Head of caudate nucleus (tissue), 42 donors: ENCODE results near the gene EEIG2.
"Not testable (repeated sequence)": the region's sequence is repeated elsewhere in the genome, so short reads cannot be mapped to it uniquely, and the experiment has no call there.

Experiments used
- DNase-seq, 42 donors: peaks; one replicate each; pipeline versions ENCODE4 v3.0.0 to v3.0.0-alpha.2; 2020 to 2021; ENCODE audit warnings: mixed read lengths in 7 of 42
- intact Hi-C: fragments of 100-400 bp; cut with DNase I; formaldehyde crosslinking; loops from one replicate; pipeline ENCODE4 v1.15.0; 2022

Gene EEIG2

DNA sequence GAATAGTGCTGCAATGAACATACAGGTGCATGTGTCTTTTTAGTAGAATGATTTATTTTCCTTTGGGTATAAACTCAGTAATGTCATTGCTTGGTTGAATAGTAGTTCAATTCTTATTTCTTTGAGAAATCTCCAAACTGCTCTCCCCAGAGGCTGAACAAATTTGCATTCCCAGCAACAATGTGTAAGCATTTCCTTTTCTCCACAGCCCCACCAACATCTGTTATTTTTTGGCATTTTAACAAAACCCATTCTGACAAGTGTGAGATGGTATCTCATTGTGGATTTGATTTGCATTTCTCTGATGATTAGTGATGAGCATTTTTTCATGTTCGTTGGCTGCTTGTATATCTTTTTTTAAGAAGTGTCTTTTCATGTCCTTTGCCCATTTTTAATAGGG, 21.9 kb upstream of the EEIG2 start:
- intact Hi-C loops = no loop called here

DNA sequence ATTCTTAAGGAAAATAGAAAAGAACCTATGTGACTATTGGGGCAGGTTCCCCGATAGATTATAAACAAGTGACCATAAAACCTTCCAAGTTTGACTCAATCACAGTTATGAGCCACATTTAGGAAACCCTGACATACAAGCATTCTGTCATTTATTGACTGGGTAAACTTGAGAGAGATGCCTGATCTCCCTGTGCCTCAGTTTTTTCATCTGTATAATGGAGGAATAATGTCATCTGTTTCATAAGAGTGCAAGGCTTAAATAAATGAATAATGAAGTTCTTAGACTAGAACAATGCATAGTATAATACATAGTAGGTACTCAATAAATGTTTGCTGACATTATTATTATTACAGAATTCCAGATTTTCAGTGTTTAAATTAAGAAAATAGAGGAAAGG, 18.9 kb upstream of the EEIG2 start:
- intact Hi-C loops = no loop called here
- DNase-seq = no peak

More for the DNA sequence above, 21.9 kb upstream of the EEIG2 start:
- DNase-seq = no peak

DNA sequence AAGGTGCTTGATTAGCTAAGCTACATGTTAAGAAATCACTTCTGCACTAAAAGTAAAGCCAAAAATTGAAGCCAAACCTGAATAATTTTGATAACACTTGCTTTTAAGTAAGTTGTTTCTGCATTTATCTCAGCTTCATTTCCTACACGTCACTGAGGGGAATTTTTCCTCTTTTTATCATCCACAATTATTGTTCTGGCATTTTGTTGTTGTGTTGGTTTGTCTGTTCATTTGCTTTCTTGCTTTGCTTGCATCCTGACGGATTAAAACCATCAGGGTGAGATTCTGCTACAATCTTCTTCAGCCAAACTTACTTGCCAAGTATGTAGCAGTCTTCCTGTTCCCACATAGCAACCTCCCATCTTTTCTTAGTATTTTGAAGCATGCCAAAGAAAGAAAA, 18.0 kb upstream of the EEIG2 start:
- DNase-seq = no peak
- intact Hi-C loops = no loop called here

DNA sequence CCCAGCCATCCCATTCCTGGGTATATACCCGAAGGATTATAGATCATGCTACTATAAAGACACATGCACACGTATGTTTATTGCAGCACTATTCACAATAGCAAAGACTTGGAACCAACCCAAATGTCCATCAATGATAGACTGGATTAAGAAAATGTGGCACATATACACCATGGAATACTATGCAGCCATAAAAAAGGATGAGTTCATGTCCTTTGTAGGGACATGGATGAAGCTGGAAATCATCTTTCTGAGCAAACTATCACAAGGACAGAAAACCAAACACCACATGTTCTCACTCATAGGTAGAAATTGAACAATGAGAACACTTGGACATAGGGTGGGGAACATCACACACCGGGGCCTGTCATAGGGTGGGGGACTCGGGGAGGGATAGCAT, 12.4 kb upstream of the EEIG2 start:
- DNase-seq, intact Hi-C loops: not testable (repeated sequence)

DNA sequence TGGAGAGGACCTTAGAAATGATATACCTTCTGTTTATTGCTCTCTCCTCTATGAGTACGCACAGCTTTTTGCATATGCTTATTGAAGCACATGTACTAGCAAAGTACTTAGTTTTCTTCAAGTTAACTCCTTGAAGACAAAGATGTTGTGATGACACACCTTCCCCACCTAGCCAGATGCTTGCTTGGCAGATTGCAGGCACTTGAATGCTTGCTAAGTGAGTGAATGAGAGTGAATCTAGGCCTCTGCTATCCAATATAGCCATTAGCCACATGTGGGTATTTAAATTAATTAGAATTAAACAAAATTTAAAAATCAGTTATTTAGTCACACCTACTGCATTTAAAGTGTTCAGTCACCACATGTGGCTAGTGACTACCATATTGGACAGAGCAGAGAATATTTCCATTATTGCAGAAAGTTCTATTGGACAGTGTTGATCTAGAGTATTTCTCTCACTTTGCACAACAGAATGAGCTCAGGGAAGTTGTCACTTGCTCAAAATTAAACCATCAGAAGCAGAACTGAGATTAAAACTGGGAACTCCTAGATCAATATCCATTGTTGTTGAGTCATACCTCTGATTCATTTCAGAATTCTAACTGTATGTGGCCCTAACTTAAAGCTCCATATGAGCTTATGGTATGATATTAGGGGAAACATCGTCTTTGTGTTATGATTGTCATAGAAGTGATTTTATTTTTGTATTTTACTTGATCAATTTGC, 8.6 kb upstream of the EEIG2 start:
- no peak for DNase-seq
- intact Hi-C loops = loop anchor here (10.0 kb wide), 1 partner anchor 94 kb away; no protein-coding TSS in a partner anchor

DNA sequence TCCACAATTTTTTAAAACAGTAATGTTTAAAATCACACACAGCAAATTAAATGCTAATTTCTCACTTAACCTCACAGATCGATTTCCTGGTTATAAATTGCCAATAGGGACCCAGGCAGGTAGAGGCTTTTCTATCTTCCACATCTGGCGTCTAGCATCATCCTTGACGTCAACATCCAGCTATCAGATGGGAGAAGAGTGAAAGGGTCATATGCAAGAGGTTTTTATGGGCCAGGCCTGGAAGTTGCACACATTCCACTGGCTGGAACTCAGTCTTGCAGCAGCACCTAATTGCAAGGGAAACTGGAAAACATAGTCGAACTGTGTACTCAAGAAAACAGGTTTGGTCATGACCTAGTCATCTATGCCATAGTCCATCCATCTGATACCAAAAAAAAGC, 6.0 kb upstream of the EEIG2 start:
- intact Hi-C loops = loop anchor here (10.0 kb wide), 1 partner anchor 91 kb away; no protein-coding TSS in a partner anchor
- no peak for DNase-seq

DNA sequence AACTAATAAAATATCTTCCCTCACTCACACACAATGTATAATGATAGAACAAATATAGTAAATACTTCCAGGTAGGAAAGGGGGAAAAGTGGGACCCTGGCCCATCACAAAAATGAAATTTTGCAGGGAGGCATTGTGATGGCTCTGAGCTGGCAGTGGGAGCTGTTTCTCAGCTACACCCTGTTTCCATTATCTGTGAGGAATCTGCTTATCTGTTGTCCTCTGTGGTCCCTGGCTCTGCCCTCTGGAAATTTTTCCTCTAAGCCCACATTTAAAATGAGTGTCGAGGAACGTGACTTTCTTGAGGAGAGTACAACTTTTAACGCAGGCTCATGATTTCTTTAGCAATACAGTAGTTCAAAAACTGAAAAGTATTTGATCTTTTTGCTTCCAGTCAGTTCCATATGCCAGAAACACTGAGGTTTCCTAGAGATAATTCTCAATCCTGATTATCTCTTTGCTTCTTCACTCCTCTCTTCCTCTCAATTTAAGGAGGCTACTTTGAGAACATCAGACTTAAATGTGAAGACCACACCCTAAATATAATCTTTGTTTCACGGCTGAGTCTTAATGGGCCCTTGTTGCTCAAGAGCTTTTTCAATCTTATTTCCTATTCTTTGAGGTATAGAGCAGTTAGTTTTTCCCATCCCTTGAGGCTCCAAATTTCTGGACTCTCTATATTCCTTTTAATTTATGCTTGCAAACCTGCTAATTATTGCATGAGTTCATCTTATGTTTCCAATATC, 5.0 kb upstream of the EEIG2 start:
- intact Hi-C loops = loop anchor here (10.0 kb wide), 1 partner anchor 90 kb away; no protein-coding TSS in a partner anchor
- no peak for DNase-seq

DNA sequence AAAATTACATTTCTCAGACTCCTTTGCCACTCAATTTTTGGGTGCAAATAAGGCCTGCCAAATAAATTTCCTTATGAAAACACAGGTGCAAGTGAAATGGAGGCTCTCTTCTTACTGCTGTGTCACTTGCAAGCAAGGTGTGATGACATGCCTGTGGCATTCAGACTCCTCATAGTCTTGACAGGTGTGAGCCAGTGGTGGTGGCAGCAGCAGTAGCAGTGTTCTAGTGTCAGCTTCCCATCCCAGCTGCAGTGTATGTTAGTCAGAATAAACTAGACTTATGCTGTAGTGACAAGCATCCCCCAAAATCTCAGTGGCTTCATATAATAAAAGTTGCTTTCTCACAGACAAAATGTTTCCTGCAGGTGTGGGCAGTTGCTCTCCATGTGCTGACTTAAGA, 3.8 kb upstream of the EEIG2 start:
- intact Hi-C loops = loop anchor here (10.0 kb wide), 1 partner anchor 89 kb away; no protein-coding TSS in a partner anchor
- no peak for DNase-seq

DNA sequence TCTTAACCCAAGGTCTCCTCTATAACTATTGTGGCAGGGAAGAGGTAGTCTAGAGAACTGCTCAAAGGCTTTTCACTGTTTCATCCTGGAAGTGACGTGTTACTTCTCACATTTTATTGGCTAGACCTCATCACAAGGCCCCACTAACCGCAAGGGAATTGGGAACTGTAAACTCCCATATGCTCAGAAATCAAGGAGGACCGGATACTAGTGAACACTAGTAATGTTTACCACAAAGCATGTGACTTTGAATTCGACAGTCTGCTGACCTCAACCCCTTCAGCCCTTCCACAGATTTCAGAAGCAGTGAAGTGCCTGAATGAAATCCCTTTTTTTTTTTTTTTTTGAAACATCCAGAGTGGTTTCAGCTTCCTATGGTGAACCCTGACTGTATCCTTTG, 3.4 kb upstream of the EEIG2 start:
- intact Hi-C loops = loop anchor here (10.0 kb wide), 1 partner anchor 88 kb away; no protein-coding TSS in a partner anchor
- DNase-seq = peak in 2 of 42 donors; percentile 1 to 38

DNA sequence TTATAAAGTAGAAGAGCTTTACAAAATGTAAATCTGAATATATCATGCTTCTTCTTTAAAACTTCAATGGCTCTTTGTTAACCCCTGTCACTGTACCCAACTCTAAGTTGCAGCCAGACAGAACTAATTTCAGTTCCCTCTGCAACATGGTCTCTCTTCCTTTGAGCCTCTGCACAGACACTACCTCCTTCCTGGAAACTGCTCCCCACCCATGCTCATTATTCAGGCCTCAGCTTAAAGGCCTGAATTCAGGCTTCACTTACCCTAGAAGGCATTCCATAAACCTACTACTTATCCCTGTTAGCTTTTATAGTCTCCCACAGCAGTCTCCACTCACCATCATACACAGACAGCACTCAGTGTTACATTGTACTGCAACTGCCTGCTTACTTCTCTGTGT, 2.6 kb upstream of the EEIG2 start:
- intact Hi-C loops = loop anchor here (10.0 kb wide), 1 partner anchor 88 kb away; no protein-coding TSS in a partner anchor
- DNase-seq = peak in 2 of 42 donors; percentile 3 to 4

DNA sequence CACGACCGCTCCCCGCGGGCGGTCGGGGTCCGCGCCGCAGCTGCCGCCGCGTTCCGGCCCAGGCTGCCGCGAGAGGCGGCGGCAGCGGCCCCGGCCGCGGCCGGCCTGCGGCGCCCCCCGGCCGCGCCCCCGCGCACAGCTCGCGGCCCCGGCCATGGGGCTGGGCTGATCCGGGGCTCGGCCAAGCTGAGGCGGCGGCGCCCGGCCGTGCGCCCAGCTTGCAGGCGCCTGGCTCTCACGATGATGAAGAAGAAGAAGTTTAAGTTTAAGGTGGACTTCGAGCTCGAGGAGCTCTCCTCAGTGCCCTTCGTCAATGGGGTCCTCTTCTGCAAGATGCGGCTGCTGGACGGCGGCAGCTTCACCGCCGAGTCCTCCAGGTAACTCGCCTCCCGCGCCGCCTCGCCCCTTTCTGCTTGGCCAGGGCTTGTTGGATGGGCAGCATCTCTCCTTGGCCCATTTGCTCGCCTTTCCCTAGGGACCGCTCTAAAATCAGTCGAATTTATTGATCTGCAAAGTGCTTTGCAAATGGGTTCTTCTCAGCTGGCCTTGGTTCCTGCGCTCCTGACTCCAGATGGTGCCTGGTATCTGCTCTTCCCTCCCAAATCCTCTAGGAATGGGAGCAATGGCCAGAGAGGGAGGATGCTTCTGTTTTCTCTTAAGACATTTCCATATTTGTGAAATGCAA, 431 bp downstream of the EEIG2 start:
- intact Hi-C loops = no loop called here

DNA sequence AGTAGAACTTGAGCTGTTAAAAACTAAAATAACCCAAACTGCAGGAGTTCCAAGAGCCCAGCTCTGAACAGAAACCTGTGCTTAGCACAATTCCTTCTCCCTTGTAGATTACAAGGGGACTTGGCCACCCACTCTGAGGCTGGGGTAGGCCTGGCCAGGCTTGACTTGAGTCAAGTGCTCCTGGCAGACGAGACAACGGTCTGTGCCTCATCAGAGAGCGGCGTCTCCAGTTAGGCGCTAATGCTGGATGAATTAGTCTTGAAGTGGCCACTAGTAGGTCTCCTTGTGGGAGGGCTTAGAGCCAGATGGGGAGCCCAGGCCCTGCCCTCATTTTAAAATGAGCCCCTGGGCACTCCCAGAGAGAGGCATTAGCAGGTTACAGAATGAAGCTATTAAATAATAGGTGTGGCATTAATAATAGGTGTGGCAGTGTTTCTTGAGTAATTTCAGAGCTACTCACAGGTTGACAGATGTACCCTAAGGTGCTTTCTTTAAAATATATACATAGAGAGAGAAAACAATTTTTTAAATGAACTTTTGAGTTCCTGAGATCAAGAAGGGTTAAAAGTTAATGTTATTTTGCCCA, 1.1 kb downstream of the EEIG2 start:
- peak in 37 of 42 donors; percentile 7 to 64 (median 37) for DNase-seq
- intact Hi-C loops = no loop called here

More for the DNA sequence above, 431 bp downstream of the EEIG2 start:
- DNase-seq = peak in 33 of 42 donors; percentile 3 to 59 (median 23)

DNA sequence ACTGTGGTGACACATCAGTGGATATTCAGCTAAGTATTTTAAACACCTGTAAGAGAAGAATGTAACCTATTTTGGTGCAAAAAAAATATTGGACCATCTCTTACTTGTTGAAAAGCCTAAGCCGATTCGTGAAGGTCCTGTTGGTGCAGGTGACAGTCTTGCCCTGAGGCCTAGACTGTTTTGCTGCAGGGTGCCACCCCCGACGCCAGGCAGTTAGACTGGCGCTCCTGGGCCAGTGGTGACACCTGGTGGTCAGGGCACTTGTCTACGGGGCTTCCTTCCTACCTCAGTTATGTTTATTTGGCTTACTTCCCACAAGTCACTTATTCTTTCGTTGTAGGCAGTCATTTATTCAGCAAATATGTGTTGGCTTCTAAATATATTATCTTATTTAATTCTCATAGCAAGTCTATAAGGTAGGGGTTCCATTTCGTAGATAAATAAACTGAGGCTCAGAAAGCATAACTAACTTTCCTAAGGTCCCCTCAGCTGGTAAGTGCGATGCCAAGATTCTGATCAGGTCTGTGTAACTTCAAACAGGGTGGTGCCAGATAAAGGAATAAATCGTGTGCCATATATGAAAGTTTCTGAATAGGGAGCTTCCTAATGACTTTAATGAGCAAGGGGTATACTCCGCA, 1.9 kb downstream of the EEIG2 start:
- intact Hi-C loops = no loop called here
- peak in 35 of 42 donors; percentile 14 to 66 (median 37) for DNase-seq

DNA sequence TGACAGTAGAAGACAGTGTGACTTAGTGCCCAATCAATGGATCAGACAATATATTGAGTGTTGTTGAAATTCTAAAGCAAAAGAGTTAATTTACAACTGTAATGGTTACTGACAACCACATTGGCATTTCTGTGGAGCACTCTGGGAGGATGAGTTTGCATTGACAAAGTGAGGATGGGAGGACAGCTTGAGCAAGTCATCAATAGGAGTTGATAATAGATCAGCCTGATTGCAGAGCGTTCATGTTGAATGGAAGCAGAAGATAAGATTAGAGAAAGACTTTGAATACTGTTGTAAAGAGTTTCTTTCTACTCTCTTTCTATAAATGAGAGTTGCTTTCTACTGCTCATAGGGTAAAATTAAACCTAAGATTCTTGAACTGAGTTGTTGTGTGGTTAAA, 3.9 kb downstream of the EEIG2 start:
- no peak for DNase-seq
- intact Hi-C loops = no loop called here

DNA sequence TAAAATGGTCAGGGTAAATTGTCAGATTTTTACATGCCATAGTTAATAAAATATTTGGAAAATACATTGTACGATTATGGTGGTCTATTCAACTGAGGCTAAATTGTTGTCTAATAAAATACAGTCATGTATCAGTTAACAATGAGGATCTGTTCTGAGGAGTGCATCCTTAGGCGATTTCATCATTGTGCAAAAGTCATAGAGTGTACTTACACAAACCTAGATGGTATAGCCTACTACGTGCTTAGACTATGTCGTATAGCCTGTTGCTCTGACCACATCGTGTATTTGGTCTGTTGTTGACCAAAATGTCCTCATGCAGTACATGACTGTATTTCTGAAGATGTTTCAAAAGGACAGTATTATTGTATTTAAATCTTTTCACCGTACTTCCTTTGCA, 5.2 kb downstream of the EEIG2 start:
- no peak for DNase-seq
- intact Hi-C loops = no loop called here

DNA sequence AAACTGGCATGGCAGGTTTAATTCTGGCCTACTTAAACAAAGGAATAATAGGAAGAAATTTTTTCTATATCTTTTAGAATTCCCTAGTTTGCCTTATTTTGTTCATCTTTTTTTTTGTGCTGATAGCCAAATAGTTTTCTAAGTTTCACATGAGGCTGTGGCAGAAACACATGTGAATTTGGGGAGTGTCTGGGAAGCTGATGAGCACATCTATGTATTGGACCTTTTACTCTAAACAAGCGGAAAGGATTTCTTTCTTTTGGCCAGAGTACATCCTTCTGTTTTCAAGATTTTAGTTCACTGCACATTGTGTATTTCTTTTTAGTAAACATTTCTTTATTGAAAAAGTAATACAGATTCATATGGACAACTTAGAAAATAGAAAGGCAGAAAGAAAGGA, 5.6 kb downstream of the EEIG2 start:
- no peak for DNase-seq
- intact Hi-C loops = no loop called here

DNA sequence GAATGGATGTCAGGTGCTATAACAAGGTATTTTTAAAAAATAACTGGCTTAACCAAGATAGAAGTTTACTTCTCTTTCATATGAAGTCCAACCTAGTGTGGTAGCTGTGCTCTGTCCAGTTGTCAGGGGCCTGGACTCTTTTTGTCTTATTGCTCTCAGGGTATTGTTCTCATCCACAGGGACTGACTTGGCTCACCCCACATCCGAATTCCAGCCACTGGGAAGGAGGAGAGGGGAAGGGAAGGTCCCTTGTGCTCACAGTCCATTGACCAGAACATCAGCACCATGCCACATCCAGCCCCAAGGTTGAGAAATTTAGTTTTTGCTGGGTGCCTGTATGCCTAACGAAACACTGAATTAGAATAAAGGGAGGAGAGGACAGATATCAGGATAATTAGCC, 8.7 kb downstream of the EEIG2 start:
- intact Hi-C loops = no loop called here
- no peak for DNase-seq

DNA sequence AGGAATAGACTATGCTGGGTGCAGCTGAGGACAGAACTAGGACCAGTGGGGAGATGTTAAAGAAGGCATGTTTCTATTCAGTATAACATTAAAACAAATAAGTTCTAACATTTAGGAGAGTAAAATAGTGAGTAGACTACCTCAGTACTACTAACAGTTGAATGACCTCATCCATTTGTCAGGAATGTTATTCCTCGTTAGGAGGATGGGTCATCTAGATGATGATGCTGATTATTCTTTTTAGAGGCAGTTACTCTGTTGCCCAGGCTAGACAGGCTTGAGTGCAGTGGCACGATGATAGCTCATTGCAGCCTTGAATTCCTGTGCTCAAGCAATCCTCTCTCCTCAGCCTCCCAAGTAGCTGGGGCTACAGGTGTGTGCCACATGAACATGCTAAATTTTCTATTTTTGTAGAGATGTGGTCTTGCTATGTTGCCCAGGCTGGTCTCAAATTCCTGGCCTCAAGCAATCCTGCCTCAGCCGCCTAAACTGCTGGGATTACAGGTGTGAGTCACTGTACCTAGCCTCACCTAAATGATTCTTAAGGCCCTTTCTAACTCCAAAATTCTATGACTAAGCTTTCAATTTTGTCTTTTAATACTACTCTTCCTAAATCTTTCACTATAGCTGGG, 9.3 kb downstream of the EEIG2 start:
- DNase-seq = no peak
- intact Hi-C loops = no loop called here
